HCEC 1CT (cell line): ENCODE measurements around the gene MRGPRX3.

ENCODE experiments used
- DNase-seq: peaks from one replicate; pipeline ENCODE4 v3.0.0-alpha.2; 2017

The MRGPRX3 gene

DNA sequence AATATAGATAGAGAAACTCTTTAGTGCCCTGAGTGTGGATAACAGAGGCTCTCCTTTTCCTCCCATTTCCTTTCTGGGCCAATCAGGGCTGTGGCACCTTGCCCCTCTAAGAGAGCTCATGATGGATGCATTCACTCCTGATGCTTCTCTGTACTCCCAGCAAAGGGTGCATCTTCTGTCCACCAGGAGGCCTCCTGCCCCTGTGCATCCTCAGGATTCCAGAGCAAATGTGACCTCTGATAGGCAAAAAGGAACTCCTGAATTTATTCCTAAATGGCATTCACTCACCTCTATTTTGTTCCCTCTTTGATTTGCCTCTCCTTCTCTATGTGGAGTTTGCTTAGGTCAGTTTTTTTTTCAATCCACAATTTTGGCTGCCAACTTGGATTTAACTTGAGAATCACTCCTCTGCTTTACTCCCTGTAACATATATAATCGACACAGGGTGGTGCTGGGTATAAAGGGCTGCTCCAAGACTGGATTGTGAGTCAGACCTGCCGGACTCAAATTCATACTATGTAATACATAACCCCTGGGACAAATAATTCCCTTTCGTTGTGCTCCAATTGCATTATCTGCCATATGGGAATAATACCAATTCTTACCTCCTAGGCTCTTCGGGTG lies 39.1 kb downstream of the MRGPRX3 start:
- DNase-seq = peak; percentile 18

GRCh38 chr11:18172666-18173065 lies 40.3 kb downstream of the MRGPRX3 start, which contains the start of gene MRGPRX4:
TSS of gene MRGPRX4 (plus strand) at chr11:18172837. CDS start at chr11:18173257, 420 bp downstream.
- DNase-seq = no peak

GRCh38 chr11:18173225-18173866 lies 41.0 kb downstream of the MRGPRX3 start:
- no peak for DNase-seq
